Measurements from ENCODE around the gene MRPL48. TPM values are rescaled to one million over a fixed set of nuclear protein-coding genes. Genes with fewer than 3 reads are reported as not detected.
"Not testable (repeated sequence)": the region's sequence is repeated elsewhere in the genome, so short reads cannot be mapped to it uniquely, and the experiment has no call there.

MRPL48 gene
- 35.9 TPM for polyA plus RNA-seq (ENCODE audit: insufficient read length)

DNA sequence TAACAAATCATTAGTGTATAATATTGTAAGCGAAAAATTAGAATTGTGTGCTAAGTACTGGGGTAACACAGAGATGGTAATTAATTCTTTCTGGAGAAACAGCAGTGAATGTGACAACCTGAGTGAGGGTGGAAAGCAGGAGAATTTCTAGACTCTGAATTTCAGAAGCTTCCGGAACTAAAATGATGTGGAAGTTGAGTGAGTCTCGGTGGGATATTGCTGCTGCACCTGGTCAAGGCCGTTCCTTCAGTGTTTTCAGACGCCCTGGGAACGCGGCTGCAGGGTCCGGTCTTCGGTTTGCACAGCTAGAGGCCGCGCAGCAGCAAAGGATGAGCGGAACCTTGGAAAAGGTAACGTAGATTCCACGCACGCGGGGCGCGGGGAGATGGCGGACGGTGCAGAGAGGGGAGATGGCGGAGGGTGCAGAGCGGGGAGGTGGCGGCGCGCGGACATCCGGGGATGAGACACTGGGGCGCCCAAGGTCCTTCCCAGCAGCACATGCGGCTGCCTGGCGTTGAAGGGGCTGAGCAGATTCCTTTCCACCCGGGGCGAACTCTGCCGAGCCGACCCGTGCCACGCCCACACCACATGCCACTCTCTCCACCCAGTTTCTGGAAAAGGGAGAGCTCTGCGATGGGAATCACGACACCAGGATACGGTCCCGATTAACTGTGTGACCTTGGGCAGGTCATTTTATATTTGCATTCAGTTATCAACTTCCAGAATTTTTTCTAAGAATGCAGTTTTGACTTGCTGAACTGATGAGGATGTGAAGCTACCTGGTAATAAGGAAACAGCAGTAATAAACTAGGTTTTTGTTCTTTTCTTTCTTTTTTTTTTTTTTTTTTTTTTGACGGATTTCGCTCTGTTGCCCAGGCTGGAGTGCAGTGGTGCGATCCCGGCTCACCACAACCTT lies at the start of gene MRPL48:
Gene MRPL48 (plus strand): TSS at position 232 of the 916 bp plus-strand sequence. CDS start 98 bp downstream, at position 330.
- peak; percentile 91 for DNase-seq

DNA sequence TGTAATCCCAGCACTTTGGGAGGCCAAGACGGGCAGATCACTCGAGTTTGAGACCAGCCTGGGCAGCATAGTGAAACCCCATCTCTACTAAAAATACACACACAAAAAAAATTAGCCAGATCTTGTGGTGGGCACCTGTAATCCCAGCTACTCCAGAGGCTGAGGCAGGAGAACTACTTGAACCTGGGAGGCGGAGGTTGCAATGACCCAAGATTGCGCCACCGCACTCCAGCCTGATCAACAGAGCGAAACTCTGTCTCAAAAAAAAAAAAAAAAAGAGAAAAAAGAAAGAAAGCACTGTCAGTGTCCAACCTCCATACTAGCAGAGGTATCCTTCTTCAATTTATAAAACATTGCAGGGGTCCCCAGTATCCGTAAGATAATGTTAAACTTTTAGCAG lies 44.6 kb upstream of the MRPL48 start:
- DNase-seq, result no peak

DNA sequence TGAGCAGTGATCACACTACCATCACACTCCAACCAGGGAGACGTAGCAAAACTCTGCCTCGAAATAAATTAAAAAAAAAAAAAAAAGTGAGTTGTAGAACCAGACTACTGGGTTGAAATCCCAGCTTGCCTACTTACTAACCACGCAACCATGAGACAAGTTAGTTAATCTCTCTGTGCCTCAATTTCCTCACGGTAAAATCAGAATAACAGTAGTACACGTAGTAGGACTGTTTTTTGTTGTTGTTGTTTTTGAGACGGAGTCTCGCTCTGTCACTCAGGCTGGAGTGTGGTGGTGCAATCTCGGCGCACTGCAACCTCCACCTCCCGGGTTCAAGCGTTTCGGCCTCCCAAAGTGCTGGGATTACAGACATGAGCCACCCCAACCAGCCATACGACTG lies 41.0 kb upstream of the MRPL48 start:
- no peak for DNase-seq

DNA sequence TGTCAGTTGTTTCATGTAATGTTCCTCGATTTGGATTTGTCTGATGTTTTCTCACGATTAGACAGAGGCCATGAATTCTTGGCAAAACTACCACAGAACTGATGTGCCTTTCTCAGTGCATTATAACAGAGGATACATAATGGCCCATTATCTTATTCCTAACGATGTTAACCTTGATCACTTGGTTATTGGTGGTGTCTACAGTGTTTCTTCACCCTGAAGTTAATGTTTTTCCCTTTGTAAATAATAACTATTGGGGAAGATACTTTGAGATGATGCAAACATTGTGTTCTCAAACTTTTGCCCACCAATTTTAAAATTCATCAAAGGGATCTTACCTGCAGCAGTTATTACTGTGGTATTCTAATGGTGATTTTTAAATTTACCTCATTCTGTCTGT lies 39.9 kb upstream of the MRPL48 start:
- no peak for DNase-seq

DNA sequence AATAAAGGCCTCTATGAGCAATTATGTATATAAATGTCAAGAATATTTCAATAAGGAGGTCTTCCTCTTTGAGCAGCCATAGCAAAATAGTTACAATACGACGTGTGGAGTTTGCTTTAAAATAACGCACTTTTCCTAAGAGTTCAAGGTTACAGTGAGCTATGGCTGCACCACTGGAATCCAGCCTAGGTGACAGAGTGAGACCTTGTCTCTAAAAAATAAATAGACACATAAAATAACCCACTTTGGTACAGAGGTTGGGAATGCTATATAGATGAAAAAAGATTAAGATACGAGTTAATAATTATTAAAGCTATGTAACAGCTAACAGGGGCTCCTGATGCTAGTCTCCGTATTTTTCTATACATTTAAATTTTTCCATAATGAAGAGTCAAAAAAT lies 39.4 kb upstream of the MRPL48 start:
- no peak for DNase-seq

DNA sequence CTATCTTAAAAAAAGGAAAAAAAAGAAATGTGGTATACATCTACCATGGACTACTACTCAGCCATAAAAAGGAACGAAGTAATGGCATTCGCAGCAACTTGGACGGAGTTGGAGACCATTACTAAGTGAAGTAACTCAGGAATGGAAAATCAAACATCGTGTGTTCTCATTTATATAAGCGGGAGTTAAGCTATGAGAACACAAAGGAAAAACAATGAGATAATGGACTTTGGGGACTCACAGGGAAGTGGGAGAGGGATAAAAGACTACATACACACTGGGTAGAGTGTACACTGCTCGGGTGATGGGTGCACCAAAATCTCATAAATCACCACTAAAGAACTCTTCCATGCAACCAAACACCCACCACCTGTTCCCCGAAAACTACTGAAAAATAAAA lies 38.6 kb upstream of the MRPL48 start:
- DNase-seq, result no peak

DNA sequence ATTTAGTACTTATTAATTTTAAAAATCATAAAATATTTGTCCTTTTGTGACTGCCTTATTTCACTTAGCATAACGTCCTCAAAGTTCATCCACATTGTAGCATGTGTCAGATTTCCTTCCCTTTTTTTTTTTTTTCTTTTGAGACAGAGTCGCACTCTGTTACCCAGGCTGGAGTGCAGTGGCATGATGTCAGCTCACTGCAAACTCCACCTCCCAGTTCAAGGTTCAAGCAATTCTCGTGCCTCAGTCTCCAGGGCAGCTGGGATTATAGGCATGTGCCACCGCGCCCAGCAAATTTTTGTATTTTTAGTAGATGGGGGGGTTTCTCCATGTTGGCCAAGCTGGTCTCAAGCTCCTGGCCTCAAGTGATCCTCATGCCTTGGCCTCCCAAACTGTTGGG lies 37.4 kb upstream of the MRPL48 start:
- no peak for DNase-seq

DNA sequence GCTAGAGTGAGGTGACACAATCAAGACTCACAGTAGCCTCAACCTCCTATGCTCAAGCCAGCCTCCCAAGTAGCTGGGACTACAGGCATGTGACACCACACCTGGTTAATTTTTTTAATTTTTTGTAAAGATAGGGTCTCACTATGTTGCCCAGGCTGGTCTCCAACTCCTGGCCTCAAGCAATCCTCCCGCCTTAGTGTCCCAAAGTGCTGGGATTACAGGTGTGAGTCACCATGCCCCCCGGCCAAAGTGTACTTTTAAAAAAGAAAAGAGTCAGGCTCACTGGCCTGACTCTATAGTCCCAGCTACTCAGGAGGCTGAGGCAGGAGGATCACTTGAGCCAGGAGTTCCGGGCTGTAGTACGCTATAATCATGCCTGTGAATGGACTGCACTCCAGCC lies 36.8 kb upstream of the MRPL48 start:
- DNase-seq, result not testable (repeated sequence)

DNA sequence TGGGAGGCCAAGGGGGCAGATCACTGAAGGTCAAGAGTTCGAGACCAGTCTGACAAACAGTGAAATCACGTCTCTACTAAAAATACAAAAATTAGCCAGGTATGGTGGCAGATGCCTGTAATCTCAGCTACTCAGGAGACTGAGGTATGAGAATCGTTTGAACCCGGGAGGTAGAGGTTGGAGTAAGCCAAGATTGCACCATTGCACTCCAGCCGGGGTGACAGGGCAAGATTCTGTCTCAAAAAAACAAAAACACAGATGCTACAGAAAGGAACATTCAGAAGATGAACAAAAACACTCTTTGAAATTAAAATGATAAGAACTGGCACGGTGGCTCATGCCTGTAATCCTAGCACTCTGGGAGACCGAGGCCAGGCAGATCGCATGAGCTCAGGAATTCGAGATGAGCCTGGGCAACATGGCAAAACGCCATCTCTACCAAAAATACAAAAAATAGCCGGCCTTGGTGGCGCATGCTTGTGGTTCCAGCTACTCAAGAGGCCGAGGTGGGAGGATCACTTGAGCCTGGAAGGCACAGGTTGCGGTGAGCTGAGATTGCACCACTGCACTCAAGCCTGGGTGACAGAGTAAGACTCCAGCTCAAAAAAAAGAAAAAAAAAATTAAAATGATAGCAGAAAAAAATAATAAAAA lies 35.3 kb upstream of the MRPL48 start:
- no peak for DNase-seq

DNA sequence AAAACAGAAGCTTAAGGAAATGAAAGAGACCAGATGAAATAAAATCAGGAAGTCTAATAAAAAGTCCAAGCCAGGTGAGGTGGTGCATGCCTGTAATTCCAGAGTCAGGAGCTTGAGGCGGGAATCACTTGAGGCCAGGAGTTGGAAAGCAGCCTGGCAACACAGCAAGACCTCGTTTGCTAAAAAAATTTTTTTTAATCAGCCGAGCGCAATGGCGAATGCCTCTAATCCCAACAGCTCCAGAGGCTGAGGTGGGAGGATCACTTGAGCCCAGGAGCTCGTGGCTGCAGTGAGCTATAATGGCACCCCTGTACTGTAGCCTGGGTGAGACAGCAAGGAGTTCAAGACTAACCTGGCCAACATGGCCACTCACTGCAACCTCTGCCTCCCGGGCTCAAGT lies 34.8 kb upstream of the MRPL48 start:
- no peak for DNase-seq

DNA sequence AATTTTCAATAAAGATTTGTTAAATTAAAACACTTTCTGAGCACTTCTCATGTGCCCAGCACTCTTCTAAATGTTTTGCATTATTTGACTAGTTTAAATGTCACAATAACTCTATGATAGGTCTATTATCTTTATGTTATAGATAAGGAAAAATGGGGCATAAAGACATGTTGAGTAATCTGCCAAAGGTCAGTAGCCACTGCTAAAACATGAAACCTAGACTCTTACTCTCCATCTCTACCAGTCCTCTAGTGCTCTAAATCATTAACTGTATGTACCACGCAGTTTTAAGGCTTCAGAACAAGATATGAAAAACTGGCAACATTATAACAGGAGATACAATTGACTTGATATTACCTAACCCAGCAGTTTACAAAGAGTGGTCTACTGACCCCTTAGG lies 33.7 kb upstream of the MRPL48 start:
- DNase-seq, result no peak

DNA sequence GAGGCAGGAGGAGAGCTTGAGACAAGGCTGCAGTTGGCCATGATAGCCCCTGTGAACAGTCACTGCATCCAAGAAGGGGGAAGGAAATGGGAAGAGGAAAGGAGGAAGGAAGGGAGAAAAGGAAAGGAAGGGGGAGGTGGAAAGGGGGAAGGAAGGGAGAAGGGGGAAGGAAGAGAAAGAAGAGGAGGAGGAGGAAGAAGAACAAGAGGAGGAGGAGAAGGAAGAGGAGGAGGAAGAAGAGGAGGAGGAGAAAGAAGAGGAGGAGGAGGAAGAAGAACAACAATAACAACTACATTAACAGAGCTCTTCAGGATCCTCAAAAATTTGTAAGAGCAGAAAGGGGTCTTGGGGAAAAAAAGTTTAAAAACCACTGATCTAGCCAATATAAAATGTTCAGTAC lies 32.0 kb upstream of the MRPL48 start:
- DNase-seq, result no peak

DNA sequence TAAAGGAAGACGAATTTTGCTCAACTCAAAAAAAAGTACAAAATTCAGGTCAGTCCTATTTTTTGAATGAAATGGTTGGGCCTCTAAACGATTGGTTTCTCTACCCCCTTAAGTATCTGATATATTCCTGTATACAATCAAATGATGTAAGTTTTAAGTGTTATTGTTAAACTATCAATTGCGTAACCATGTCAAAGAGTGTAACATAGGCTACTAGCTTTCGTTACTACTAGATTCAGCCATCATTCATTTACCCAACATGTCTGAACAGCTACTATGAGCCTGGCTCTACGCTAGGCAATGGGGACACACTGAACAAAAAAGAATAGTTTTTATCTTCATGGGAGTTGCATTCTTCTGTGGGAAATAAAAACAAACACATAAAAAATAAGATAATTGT lies 30.1 kb upstream of the MRPL48 start:
- DNase-seq, result no peak

DNA sequence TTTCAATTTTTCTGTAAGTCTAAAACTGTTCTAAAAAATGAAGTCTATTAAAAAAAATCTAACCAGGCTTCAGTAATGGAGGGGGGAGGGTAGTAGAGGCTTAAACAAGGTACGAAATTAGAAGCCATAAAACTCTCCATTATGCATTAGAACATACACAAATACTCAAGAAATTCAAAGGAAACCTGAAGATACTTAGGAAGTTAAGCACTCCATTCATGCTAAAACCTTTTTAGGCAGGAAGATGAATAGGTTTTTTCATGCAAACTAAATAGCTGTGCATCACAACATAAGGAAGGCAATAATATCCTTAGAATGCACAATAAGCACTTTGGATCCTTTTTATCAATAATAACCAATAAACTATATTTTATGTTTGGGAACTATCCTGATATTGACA lies 29.2 kb upstream of the MRPL48 start:
- no peak for DNase-seq

DNA sequence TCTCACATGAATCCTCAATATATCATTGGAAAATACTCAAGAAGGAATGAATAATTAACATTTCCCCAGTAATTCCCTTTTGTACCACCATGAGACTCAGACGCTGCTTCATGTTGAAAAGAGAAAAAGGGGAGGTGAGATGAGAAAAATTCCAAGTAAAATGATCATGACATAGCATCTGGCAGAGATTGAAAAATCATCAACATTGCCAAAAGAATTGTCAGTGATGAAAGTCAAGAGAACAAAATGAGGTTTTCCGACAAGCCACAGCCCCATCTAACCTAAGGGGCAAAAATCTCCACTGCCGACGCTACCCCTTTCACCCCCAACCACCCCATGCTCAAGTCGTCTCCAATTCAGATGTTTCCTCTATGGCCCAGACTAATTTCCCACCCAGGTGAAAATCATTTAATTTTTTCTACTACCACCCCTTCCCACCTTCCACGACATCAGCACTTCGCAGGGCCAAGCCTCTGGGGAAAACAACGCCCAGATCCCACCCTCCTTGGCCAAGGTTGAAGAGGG lies 28.0 kb upstream of the MRPL48 start:
- DNase-seq, result peak; percentile 34

DNA sequence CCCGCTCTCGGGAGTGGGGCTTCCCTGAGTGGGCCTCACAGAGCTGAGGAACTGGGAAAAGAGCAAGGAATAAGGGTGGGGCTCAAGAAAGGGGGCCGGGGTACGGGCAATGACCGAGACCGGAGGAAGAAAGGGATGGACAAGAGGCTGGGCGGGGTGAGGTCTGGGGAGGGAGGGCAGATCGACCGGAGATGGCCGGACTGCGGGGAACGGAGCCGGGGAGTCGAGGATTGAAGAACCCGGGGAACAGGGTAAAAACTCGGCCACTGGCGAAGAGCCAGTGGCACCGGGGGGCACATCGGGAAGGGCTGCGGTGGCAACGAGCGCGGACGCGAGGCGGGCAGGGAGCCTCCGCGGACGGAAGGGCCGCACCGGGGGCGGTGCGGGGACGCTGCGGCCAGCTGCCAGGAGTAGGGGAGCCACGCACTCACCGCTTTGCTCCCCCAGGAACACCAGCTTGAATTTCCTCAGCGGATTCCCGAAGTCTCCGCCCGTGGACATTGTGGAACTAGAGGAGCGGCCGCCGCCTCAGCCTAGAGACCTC lies 27.5 kb upstream of the MRPL48 start:
- peak; percentile 66 for DNase-seq

DNA sequence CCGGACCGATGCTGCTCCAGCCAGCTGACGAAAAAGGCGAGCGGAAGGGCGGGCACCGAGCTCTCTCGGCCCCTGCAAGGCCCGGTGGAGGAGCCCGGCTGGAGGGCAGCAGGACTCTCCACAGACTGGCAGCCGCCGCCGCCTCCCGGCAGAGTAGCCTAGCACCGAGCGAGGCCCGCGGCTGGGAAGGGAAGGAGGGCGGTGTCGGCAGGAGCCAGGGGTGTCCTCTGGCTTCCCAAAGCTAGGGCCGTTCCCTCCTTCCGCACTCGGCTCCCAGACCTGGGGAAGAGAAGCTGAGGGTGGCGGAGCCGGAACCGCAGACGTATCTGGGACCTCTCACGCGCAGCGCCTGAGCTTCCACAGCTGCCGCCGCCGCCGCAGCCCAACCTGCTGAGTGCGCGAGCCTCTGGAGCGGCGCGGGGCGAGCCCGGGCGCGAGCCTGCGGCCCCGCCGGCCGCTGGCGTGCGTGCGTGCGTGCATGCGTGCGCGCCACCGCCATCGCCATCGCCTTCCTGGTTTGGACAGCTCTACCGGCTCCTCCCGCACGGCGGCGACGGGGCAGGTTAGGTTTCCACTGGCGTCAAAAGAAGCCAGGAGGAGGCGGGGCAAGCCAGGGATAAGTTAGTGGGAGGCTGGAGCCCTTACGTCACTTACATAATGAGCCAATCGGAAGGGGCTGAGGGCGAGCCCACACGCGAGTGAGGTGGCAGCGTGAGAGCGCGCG lies 26.8 kb upstream of the MRPL48 start, which contains the start of gene RAB6A:
Gene RAB6A (minus strand): TSS at position 396 of the 724 bp plus-strand sequence. CDS start 439 bp downstream, outside the sequence.
- peak; percentile 99 for DNase-seq

DNA sequence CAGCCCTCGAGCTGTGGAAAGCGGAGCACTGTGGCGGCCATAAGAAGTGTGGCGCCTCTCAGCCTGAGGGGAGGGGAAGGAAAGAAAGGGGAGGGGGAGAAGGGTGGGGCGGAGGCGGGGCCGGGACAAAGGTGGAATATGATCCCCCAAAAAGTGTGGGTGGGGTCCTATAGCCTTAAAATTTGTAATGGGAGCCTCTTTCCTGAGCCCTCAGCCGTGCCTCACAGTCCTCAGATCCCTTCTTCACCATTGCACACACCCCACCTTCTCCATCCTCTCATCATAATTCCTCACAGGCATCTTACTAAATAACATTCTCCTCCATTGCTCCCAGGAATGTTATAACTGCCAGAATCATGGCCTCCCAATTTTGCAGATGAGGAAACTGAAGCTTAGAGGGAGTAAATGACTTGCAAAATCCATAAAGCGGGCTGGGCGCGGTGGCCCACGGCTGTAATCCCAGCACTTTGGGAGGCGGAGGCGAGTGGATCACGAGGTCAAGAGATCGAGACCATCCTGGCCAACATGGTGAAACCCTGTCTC lies 26.2 kb upstream of the MRPL48 start:
- DNase-seq, result no peak

DNA sequence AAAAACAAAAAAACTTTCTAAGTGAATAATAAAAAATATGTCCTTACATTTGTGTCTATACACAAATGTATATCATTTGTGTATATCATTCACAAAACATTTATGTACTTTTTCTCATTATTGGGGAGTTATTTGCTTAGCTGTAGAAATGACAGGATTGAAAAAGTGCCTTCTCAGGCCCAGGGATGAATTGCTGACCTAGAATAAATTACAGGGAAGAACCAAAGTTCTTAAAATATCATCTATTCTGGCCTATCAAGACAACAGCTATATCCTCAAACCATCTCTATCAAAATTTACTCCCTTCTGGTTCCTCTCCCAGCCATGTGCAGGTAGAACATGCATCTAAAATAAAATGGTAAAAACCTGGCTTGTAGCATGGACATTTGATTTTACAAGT lies 24.9 kb upstream of the MRPL48 start:
- no peak for DNase-seq

DNA sequence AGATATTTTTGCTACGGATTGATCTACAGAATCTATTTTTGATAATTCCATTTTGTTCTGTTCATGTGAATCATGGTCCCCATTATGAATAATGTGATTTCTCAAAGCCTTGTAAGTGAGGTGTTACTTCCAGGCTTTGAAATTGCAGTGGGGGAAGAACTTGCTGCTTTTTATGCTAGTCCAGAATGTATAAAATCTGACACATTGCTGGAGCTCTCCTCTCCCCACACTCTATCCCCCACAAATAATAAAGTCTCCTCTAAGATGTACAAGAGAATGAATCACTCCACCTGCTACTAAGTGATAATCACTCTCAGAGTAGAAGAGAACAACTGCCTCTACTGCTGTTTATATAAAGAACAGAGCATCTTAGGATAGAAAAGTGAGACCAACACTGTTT lies 20.9 kb upstream of the MRPL48 start:
- DNase-seq, result no peak

DNA sequence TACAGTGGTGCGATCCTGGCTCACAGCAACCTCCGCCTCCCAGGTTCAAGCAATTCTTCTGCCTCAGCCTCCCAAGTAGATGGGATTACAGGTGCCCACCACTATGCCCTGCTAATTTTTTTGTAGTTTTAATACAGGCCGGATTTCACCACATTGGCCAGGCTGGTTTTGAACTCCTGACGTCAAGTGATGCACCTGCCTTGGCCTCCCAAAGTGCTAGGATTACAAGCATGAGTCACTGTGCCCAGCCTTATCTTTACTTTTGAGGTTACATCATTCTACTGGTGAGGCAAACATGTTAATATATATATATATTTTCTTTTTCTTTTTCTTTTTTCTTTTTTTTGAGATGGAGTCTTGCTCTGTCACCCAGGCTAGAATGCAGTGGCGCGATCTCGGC lies 16.9 kb upstream of the MRPL48 start:
- DNase-seq, result not testable (repeated sequence)
